Mucosa of rectum (tissue), 2 donors: Measurements from ENCODE around the gene SUFU.

Source experiments
- H3K27ac ChIP-seq, 2 donors: one replicate each; pipeline ENCODE4 v1.7.0; 2013; ENCODE audit warnings: inconsistent platforms in 2 of 2, low read depth in 2 of 2, low read length in 2 of 2
- H3K27me3 ChIP-seq, 2 donors: one replicate each; pipeline ENCODE4 v1.7.0; 2013; ENCODE audit warnings: low read length in 2 of 2; ENCODE audit not compliant: control insufficient read depth in 2 of 2, insufficient read depth in 2 of 2
- H3K36me3 ChIP-seq, 2 donors: one replicate each; pipeline ENCODE4 v1.7.0; 2013; ENCODE audit warnings: low read length in 2 of 2; ENCODE audit not compliant: control insufficient read depth in 2 of 2, insufficient read depth in 2 of 2
- H3K4me1 ChIP-seq, 2 donors: one replicate each; pipeline ENCODE4 v1.7.0; 2013; ENCODE audit warnings: low read length in 2 of 2, mild to moderate bottlenecking in 1 of 2; ENCODE audit not compliant: control insufficient read depth in 2 of 2, insufficient read depth in 2 of 2
- H3K4me3 ChIP-seq, 2 donors: one replicate each; pipeline ENCODE4 v1.7.0; 2013; ENCODE audit warnings: low read length in 2 of 2
- H3K9ac ChIP-seq, 2 donors: one replicate each; pipeline ENCODE4 v1.7.0; 2013; ENCODE audit warnings: low read length in 2 of 2, low read depth in 1 of 2, mild to moderate bottlenecking in 1 of 2
- H3K9me3 ChIP-seq, 2 donors: one replicate each; pipeline ENCODE4 v1.7.0; 2013; ENCODE audit warnings: low read length in 2 of 2; ENCODE audit not compliant: control insufficient read depth in 2 of 2
- donor health status: healthy.
- donor health status: Normal muscosa, but diverticular disease.

The SUFU gene

DNA sequence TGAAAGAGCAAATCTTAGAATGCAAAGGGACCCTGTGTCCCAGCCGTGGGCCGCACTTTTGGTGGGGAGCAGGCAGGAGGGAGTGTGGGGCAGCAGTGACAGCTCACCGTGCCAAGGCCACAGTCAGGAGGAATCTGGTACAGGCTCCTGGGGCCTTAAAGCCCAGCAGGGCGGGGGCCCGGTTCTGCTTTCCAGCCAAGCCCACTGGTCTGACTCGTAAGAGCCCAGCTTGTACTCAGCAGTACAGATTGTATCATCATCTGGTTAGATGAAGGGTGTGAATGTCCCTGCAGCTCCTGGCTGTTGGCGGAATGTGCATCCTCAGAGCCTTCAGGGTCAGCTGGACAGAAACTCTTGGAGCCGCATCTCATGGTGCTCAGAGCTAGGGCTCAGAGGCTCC is 110.0 kb downstream of the SUFU start:
- Histone ChIP-seq H3K9me3 (no peaks in the 10 kb centered on the region), H3K4me3 (no peak overlapping the region), H3K4me1 (peaks cover 6 to 16% of the 10 kb centered on the region in 2 donors), H3K27ac (peak overlapping the region; percentile 49 to 56), H3K36me3 (peaks cover 5 to 15% of the 10 kb centered on the region in 2 donors), H3K9ac (no peak overlapping the region), H3K27me3 (no peaks in the 10 kb centered on the region)

DNA sequence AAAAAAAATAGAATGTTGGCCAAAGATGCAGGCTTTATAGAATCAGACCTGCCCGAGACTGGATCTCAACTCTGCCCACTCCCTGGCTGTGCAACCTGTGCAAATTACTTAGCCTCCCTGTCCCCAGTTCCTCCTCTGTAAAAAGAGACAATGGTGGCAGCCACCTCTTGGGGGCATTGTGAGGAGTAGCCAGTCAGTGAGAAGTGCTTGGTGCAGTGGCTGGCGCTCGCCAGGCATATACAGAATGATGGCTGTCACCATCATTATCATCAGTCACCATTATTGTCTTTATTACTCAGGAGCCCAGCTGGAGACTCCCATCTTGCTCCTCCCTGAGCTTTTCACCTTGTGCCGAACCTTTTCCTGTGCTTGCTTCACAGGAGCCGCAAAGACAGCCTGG is 111.1 kb downstream of the SUFU start:
- peaks cover 8 to 24% of the 10 kb centered on the region in 2 donors for H3K4me1 ChIP-seq
- no peak overlapping the region for H3K27ac ChIP-seq

DNA sequence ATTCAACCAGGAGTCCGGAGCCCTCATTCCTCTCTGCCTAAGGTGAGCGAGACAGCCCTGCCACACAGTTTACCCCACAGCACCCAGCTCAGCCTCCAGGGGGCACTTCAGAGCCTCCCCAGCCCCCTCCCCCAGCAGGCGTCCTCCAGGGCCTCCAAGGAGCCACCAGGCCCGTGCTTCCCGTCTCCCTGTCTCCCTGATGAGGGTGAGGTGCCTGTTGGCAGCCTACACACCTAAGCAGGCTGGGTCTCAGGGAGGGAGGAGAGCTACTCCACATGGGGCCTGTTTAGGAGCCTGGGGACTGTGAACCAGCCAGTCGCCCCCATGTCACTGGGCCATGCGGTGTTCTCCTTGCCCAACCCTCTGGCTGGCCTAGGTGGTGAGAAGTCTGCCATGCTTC is 111.6 kb downstream of the SUFU start:
- Histone ChIP-seq H3K4me3 (no peak overlapping the region), H3K27me3 (no peaks in the 10 kb centered on the region), H3K4me1 (peaks cover 13 to 29% of the 10 kb centered on the region in 2 donors), H3K9ac (peak overlapping the region in 1 of 2 donors; percentile 6), H3K9me3 (no peaks in the 10 kb centered on the region), H3K27ac (peak overlapping the region; percentile 32 to 43), H3K36me3 (peaks cover 5 to 15% of the 10 kb centered on the region in 2 donors)

More for the DNA sequence above, 111.1 kb downstream of the SUFU start:
- Histone ChIP-seq H3K27me3 (no peaks in the 10 kb centered on the region), H3K9ac (no peak overlapping the region), H3K36me3 (peaks cover 5 to 15% of the 10 kb centered on the region in 2 donors), H3K4me3 (no peak overlapping the region), H3K9me3 (no peaks in the 10 kb centered on the region)

GRCh38 chr10:102616066-102616770 is 112.4 kb downstream of the SUFU start:
- Histone ChIP-seq H3K9ac (no peak overlapping the region), H3K4me1 (peaks cover 18 to 35% of the 10 kb centered on the region in 2 donors), H3K27ac (peak overlapping the region; percentile 43 to 56), H3K36me3 (peaks cover 5 to 15% of the 10 kb centered on the region in 2 donors), H3K4me3 (no peak overlapping the region), H3K9me3 (no peaks in the 10 kb centered on the region), H3K27me3 (no peaks in the 10 kb centered on the region)

DNA sequence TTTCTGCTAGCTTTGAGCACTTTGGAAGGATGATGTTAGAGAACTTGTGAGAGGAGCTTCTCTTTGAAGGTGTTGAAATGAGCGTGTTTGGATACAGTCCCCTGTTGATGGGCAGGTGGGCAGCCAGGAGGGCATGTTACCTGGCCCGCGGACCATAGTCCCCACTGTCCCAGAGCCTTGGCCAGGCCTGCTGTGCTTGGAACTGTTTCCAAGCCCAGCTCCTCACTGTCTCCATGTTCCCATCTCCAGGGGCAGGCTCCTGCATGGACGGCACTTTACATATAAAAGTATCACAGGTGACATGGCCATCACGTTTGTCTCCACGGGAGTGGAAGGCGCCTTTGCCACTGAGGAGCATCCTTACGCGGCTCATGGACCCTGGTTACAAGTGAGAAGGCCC is 113.3 kb downstream of the SUFU start:
- H3K4me3 ChIP-seq: no peak overlapping the region
- no peaks in the 10 kb centered on the region for H3K27me3 ChIP-seq
- H3K9ac ChIP-seq: no peak overlapping the region
- peaks cover 20 to 29% of the 10 kb centered on the region in 2 donors for H3K4me1 ChIP-seq
- peak overlapping the region in 1 of 2 donors; percentile 1 for H3K27ac ChIP-seq
- H3K36me3 ChIP-seq: peaks cover 5 to 15% of the 10 kb centered on the region in 2 donors
- no peaks in the 10 kb centered on the region for H3K9me3 ChIP-seq

- H3K9ac ChIP-seq: no peak overlapping the region
- peaks cover 20 to 24% of the 10 kb centered on the region in 2 donors for H3K4me1 ChIP-seq
- no peak overlapping the region for H3K4me3 ChIP-seq
- no peak overlapping the region for H3K27ac ChIP-seq
- peaks cover 5 to 15% of the 10 kb centered on the region in 2 donors for H3K36me3 ChIP-seq
- no peaks in the 10 kb centered on the region for H3K9me3 ChIP-seq
- no peaks in the 10 kb centered on the region for H3K27me3 ChIP-seq
These were observed 114.0 kb downstream of the SUFU start for GRCh38 chr10:102617816-102618215.

DNA sequence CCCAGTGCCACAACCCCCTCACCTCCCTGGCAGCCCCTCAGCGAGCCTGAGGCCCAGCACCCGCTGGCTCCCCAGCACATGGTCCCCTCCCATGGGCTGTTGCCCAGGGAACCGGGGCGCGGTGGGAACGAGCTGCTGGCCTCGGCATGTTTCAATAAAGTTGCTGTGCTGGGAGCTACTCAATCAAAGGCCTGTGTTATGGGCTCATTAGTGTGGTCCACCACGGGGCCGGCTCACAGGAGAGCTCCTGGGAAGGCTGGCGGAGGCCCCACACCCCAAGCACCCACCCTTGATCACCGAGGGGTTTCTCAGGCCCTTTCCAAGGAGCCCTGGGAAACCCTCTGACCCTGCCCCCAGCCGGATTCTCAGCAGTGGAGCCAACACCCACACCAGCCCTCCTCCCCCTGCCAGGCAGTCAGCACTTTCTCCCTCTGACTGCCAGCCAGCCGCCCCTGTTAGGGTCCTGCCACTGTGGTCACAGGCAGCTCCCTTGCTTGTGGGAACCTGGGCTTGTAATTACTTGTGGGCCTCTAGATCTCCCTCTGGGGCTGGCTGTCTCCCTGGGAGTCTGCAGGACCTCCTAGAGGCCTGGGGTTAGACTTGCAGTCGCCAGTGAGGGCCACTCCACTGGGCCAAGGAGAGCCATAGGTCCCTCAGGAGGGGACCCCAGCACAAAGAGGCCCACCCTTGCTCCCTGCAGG is 115.7 kb downstream of the SUFU start:
- H3K4me3 ChIP-seq: no peak overlapping the region
- H3K27me3 ChIP-seq: no peaks in the 10 kb centered on the region
- peak overlapping the region; percentile 25 to 43 for H3K27ac ChIP-seq
- H3K36me3 ChIP-seq: peaks cover 5 to 15% of the 10 kb centered on the region in 2 donors
- H3K9me3 ChIP-seq: no peaks in the 10 kb centered on the region
- peaks cover 19 to 20% of the 10 kb centered on the region in 2 donors for H3K4me1 ChIP-seq
- H3K9ac ChIP-seq: no peak overlapping the region

GRCh38 chr10:102620138-102620590 is 116.4 kb downstream of the SUFU start:
- peak overlapping the region in 1 of 2 donors; percentile 17 for H3K9ac ChIP-seq
- H3K27ac ChIP-seq: peak overlapping the region; percentile 25 to 43
- H3K9me3 ChIP-seq: no peaks in the 10 kb centered on the region
- peaks cover 5 to 14% of the 10 kb centered on the region in 2 donors for H3K36me3 ChIP-seq
- peaks cover 19 to 20% of the 10 kb centered on the region in 2 donors for H3K4me1 ChIP-seq
- H3K27me3 ChIP-seq: no peaks in the 10 kb centered on the region
- no peak overlapping the region for H3K4me3 ChIP-seq

DNA sequence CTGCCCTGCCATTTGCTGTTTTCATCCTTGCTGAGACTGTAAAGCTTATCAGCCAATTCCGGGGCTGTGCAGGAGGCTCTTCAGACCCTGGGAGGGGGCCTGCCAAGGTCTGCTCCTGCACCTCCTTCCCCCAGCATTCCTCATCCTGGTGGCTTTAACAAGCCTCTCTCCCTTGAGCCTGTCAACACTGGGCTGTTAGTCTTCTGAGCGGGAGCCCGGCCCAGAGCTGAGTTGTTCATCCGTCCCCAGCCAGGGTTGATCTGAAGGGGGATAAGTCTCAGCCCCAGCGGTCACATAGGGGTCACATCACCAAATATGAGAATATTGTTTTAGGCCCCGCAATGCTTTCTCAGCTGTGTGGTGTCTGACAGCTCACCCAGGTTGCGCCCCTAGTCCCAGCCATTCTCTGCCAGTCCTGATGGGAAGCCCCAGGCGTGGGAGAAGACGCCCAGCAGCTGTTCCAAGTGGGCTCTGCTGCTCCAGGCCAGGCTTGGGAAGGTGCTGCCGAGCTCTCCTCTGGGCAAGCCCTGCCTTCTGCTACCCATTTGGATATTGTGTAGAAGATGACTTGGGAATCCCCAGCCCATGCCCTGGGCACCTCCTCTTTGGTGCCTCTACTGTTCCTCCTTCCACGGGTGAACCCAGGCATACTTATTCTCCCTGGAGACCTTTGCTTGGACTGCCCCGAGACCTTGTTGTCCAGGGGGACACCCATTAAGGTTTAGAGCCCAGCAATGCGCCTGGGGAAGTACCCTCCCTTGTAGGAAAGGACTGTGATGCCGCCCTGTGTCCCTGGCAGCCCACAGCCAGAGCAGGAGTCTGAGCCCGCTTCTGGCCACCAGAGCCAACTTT is 117.0 kb downstream of the SUFU start:
- Histone ChIP-seq H3K4me1 (peaks cover 14 to 19% of the 10 kb centered on the region in 2 donors), H3K4me3 (no peak overlapping the region)

More for the DNA sequence above, 117.0 kb downstream of the SUFU start:
- Histone ChIP-seq H3K9ac (peak overlapping the region in 1 of 2 donors; percentile 17), H3K36me3 (peaks cover 5 to 10% of the 10 kb centered on the region in 2 donors), H3K27ac (peak overlapping the region; percentile 14 to 43), H3K9me3 (no peaks in the 10 kb centered on the region), H3K27me3 (no peaks in the 10 kb centered on the region)
